GM06990 (cell line): ENCODE measurements around the gene LACTB.

Experiments
- DNase-seq: peaks from one replicate; pipeline ENCODE4 v3.0.0-alpha.2; 2011; ENCODE audit not compliant: insufficient read length; ENCODE audit errors: extremely low read depth
- H3K27me3 ChIP-seq: replicated peaks from 2 replicates; pipeline ENCODE4 v1.6.0; 2011; ENCODE audit warnings: low read length; ENCODE audit not compliant: control insufficient read depth, insufficient read depth
- H3K36me3 ChIP-seq: 2 replicates; pipeline ENCODE4 v1.5.1; 2011; ENCODE audit warnings: low read length; ENCODE audit not compliant: control insufficient read depth, insufficient read depth
- H3K4me3 ChIP-seq: replicated peaks from 2 replicates; pipeline ENCODE4 v1.5.1; 2011; ENCODE audit warnings: low read depth, mild to moderate bottlenecking, control low read depth, low read length
- TF ChIP-seq, protein P1 (sequence below): IDR thresholded peaks from 2 replicates; pipeline ENCODE4 v1.5.1; 2011; ENCODE audit warnings: low read length, control low read depth, mild to moderate bottlenecking, inconsistent platforms; ENCODE audit not compliant: insufficient read depth, poor library complexity, severe bottlenecking

The LACTB gene

DNA sequence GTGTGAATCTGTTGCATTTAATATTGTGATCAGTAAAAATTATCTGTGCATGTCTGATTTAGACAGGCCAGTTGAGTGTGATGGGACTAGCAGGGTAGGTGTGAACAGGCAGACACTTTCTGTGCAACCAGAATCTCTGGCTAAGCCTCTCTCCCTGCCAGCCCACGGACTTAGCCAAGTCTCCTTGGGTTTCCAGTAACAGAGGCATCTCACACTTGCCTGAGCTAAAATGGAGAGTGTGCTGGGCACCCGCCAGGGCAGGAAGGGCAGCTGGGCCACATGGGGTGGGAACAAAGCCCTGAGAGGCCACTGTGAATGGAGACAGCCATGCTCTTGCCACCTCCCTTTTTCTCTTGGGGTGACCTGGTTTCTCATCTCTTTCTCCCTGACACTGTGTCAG lies 48.1 kb downstream of the LACTB start:
- TF ChIP-seq, protein P1, sequence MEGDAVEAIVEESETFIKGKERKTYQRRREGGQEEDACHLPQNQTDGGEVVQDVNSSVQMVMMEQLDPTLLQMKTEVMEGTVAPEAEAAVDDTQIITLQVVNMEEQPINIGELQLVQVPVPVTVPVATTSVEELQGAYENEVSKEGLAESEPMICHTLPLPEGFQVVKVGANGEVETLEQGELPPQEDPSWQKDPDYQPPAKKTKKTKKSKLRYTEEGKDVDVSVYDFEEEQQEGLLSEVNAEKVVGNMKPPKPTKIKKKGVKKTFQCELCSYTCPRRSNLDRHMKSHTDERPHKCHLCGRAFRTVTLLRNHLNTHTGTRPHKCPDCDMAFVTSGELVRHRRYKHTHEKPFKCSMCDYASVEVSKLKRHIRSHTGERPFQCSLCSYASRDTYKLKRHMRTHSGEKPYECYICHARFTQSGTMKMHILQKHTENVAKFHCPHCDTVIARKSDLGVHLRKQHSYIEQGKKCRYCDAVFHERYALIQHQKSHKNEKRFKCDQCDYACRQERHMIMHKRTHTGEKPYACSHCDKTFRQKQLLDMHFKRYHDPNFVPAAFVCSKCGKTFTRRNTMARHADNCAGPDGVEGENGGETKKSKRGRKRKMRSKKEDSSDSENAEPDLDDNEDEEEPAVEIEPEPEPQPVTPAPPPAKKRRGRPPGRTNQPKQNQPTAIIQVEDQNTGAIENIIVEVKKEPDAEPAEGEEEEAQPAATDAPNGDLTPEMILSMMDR: no peak
- H3K27me3 ChIP-seq: no peaks in the 10 kb centered on the region
- DNase-seq: no peak
- H3K36me3 ChIP-seq: no peaks in the 10 kb centered on the region
- H3K4me3 ChIP-seq: no peak overlapping the region

DNA sequence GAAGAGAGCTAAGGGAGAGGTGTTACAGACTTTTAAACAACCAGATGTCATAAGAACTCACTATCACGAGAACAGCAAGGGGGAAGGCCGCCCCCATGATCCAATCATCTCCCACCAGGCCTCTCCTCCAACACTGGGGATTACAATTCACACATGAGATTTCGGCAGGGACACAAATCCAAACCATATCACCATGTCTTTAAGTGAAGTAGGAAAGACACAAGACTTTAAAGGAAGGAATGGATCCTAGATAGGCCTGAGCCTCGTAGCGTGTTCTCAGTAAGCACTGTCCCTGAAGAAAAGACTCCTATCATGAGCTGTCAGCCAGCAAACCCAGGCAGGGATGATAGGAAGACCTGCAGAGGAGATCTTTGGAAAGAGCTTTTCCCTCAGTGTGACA lies 50.7 kb downstream of the LACTB start:
- TF ChIP-seq, protein P1: no peak
- H3K4me3 ChIP-seq: no peak overlapping the region
- no peaks in the 10 kb centered on the region for H3K36me3 ChIP-seq
- DNase-seq: no peak
- no peaks in the 10 kb centered on the region for H3K27me3 ChIP-seq

DNA sequence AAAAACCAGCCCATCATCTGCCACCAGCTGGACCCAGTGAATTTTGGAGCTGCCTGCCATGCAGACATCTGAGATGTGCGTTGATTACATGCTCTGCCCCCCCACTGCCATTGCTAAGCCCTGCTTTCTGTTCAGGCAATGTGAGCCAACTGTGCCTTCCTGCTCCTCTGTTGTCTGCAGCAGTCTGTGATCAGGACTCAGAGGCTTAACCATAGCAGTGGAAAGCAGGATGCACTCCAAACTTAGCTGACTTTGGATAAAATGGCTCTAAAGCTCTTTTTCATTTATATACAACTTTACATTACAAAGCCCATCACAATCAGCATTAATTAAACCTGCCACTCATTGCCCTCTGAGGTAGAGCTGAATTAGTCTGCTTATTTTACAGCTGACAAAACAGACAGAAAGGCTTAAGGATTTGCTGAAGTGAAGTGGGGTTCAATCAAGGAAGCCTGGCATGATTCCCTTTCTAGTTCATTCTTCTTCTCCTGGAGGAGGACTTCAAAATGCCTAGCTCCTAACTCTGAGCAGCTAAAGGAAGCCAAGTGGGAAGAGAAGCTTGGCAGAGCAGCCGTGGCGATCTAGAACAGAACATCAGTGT lies 51.3 kb downstream of the LACTB start:
- Histone ChIP-seq H3K36me3 (no peaks in the 10 kb centered on the region), H3K4me3 (no peak overlapping the region), H3K27me3 (no peaks in the 10 kb centered on the region)
- TF ChIP-seq, protein P1: no peak
- no peak for DNase-seq

DNA sequence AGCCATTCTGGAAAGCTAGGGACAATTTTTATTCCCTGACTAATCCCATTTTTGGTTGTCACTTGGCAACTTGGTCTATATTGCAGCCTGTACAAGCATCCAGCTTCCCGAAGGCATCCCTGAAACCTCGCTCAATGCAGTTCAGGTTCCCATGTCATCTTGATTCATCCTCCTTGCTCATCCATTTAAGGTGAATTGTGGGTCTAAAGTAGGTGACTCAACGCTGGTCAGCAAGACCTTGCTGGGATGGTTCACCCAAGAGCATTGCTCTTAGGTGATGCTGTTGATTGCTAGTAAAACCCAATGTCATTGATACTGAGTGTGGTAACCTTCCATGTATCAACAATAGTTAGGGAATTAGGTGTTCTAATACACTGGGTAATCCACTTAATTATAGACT lies 54.6 kb downstream of the LACTB start:
- TF ChIP-seq, protein P1: no peak
- H3K36me3 ChIP-seq: no peaks in the 10 kb centered on the region
- DNase-seq: no peak
- H3K27me3 ChIP-seq: no peaks in the 10 kb centered on the region
- H3K4me3 ChIP-seq: no peak overlapping the region

DNA sequence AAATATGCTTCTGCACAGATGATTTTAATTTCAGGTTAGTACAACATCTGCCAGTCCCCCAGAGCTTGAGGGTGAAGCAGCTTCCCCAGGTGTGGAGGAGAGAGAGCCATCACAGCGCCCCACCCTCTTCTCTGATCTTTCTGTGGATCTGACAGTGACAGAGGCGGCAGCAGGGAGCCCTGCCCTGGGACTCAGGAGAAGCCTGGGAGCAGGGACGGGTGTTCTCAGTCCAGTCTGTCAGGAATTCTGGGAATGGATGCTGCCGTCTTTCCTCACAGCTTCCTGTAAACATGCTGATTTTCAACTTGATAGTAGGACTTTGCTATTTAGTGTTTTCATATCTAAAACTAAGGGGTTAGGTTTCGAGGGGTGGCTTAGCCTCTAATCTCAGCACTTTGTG lies 56.4 kb downstream of the LACTB start:
- no peak for DNase-seq
- H3K27me3 ChIP-seq: no peaks in the 10 kb centered on the region
- TF ChIP-seq, protein P1: no peak
- no peaks in the 10 kb centered on the region for H3K36me3 ChIP-seq
- H3K4me3 ChIP-seq: no peak overlapping the region

DNA sequence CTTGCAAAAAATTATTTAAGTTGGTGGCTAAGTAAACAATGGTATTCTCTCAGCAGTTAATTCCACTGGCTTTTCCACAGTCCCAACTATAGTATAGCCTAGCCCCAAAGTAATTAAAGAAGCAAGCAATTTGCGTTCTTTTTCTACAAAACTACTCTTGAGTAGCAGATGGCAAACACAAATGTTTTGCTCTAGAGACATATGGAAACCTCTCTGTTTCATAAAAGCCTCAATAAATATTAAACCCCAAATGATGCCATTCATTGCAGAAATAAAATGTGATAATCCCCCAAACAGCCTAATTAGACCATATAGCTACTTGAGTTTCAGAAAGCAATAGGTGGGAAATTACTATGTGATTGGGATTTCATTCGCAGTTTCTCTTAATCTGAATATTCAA lies 59.1 kb downstream of the LACTB start:
- TF ChIP-seq, protein P1: no peak
- Histone ChIP-seq H3K36me3 (no peaks in the 10 kb centered on the region), H3K27me3 (no peaks in the 10 kb centered on the region), H3K4me3 (no peak overlapping the region)
- no peak for DNase-seq
